ENCODE results near the gene KLRK1.
"Not testable (repeated sequence)": the region's sequence is repeated elsewhere in the genome, so short reads cannot be mapped to it uniquely, and the experiment has no call there.

Gene KLRK1

DNA sequence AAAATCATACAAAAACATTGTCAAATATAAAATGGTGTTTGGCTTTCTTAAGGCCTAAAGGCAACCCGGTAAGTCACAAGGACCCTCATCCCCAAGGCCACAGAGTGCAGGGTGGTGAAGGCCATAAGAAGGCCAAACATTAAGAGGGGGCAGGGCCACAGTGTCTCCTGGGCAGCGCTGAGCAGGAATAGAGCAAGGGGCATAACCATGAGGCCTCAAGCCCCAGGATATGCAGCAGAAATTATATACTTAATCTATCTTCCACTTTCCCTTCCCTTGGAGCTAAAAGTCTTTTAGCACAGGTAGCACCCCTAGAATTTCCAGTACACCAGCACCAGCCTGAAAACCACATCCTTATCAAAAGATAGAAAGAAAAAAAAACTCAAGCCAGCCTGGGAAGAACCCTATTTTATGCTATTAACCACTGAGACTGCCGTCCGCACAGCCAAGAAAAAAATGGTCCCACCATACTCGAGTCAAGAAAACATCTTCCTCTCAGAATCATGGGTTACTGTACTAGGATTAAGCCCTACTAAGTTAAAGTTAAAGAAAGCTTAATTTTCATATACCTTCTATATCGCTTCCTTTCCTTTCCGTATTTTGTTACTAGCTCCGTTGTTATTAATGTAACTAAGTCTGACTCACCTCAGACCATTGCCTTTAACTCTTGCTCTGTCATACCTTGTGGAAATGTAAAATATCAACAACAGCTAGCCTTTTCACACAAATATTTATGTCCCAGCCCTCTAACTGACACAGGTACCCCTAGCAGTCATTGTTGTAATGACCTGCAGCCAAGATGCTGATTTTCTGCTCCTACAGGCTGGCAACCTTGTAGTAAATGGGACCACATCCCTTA, 20.1 kb downstream of the KLRK1 start:
- Histone ChIP-seq H3K36me3 (ENCODE audit: control insufficient read depth in 2 of 2, insufficient read depth in 2 of 2, low read length in 2 of 2) (no peaks in the 10 kb centered on the region), H3K9ac (ENCODE audit: low read length in 2 of 2) (no peak overlapping the region)

DNA sequence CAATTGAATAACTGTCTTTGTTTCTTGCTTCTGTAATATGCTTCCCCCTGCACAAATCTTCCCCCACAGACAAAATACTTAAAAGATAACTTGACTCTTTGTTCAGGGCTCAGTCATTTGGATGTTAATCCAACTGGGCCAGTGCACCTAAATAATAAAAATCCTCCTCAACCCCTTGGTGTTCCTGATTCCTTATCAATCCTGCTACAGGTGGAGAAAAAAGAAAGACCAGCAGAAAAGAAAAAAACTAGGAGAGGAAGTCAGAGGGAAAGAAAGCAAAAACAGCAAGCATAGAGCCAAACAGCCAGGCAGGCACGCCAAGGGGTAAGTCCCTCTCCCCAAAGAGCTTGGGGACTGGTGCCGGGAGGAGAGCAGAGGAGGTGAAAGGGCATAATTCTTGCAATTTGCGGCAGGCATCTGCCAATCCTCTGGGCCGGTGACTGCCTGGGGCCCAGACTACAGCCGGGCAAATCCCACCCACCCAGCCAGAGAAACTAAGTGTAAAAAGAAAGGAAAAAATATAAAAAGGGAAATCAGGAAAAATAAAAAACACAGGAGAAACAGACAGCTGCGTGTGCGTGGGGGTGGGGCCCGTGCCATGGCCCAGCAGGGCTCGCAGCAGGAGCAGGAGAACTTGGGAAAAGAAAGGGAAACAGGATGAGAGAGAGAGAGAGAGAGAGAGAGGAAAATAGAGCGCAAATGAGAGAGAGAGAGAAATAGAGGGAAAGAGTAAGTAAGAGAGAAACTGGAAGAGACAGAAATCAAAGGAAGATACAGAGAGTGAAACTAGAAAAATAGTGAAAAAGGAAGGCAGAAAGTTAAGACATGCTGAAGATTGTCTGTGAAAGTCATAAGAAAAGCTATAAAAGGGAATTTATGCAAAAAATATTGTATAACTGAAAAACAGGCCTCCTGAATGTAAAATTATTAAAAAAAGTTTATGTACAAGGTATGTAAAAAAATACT, 21.4 kb downstream of the KLRK1 start:
- Histone ChIP-seq H3K9ac (ENCODE audit: low read length in 2 of 2) (no peak overlapping the region), H3K4me1 (ENCODE audit: control insufficient read depth, insufficient read depth, low read length) (peaks cover 29% of the 10 kb centered on the region), H3K4me3 (ENCODE audit: low read length in 2 of 2) (peak overlapping the region in 1 of 2 donors; percentile 15)

More for the DNA sequence above, 20.1 kb downstream of the KLRK1 start:
- Histone ChIP-seq H3K27me3 (ENCODE audit: control insufficient read depth in 1 of 2, insufficient read depth in 2 of 2, low read length in 2 of 2) (no peaks in the 10 kb centered on the region), H3K9me3 (ENCODE audit: control insufficient read depth in 2 of 2, low read length in 2 of 2) (no peaks in the 10 kb centered on the region), H3K27ac (ENCODE audit: low read length) (no peak overlapping the region), H3K4me3 (ENCODE audit: low read length in 2 of 2) (no peak overlapping the region), H3K4me1 (ENCODE audit: control insufficient read depth, insufficient read depth, low read length) (peaks cover 21% of the 10 kb centered on the region)

DNA sequence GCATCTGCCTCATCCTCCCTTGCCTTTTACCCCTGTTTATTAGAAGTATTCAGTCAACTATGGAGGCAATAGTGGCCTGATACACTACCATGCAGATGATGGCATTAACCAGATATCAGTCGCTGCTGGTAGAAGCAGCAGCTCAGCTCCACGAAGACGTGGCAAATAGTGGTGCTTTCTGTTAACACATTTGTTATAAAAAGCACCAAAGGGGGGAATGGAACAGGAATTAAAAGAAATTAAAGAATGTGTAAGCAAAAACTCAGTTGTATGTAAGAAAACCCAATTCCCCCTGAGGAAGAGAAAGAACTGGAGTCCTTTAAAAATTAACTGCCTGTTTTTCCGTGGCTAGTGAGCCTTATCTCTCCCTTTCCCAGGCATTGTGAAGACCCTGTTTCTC, 22.1 kb downstream of the KLRK1 start:
- H3K4me1 ChIP-seq (ENCODE audit: control insufficient read depth, insufficient read depth, low read length) = peaks cover 37% of the 10 kb centered on the region
- H3K27ac ChIP-seq (ENCODE audit: low read length) = not testable (repeated sequence)

More for the DNA sequence above, 21.4 kb downstream of the KLRK1 start:
- Histone ChIP-seq H3K36me3 (ENCODE audit: control insufficient read depth in 2 of 2, insufficient read depth in 2 of 2, low read length in 2 of 2) (no peaks in the 10 kb centered on the region), H3K27me3 (ENCODE audit: control insufficient read depth in 1 of 2, insufficient read depth in 2 of 2, low read length in 2 of 2) (no peaks in the 10 kb centered on the region), H3K9me3 (ENCODE audit: control insufficient read depth in 2 of 2, low read length in 2 of 2) (no peaks in the 10 kb centered on the region), H3K27ac (ENCODE audit: low read length) (no peak overlapping the region)

DNA sequence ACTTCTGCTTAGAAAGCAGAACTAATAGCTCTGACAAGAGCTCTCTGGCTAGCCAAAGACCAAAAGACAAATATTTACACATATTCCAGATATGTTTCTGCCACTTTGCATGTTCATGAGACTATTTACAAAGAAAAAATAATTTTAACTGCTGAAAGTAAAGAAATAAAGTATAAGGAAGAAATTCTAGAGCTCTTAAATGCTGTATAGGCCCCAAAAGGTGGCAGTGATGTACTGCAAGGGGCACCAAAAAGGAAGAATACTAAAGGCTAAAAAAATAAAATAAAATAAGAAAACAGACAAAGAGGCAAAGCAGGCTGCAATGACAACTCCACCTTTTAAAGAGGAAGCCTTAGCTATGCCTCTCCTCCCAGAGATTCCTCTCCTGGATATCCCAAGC, 23.0 kb downstream of the KLRK1 start:
- peak overlapping the region in 1 of 2 donors; percentile 90 for H3K4me3 ChIP-seq (ENCODE audit: low read length in 2 of 2)
- H3K9me3 ChIP-seq (ENCODE audit: control insufficient read depth in 2 of 2, low read length in 2 of 2) = no peaks in the 10 kb centered on the region
- H3K27me3 ChIP-seq (ENCODE audit: control insufficient read depth in 1 of 2, insufficient read depth in 2 of 2, low read length in 2 of 2) = no peaks in the 10 kb centered on the region
- H3K9ac ChIP-seq (ENCODE audit: low read length in 2 of 2) = no peak overlapping the region
- H3K4me1 ChIP-seq (ENCODE audit: control insufficient read depth, insufficient read depth, low read length) = peaks cover 40% of the 10 kb centered on the region
- H3K36me3 ChIP-seq (ENCODE audit: control insufficient read depth in 2 of 2, insufficient read depth in 2 of 2, low read length in 2 of 2) = no peaks in the 10 kb centered on the region
- peak overlapping the region; percentile 93 for H3K27ac ChIP-seq (ENCODE audit: low read length)

More for the DNA sequence above, 22.1 kb downstream of the KLRK1 start:
- H3K9me3 ChIP-seq (ENCODE audit: control insufficient read depth in 2 of 2, low read length in 2 of 2); H3K9ac ChIP-seq (ENCODE audit: low read length in 2 of 2); H3K36me3 ChIP-seq (ENCODE audit: control insufficient read depth in 2 of 2, insufficient read depth in 2 of 2, low read length in 2 of 2); H3K4me3 ChIP-seq (ENCODE audit: low read length in 2 of 2); H3K27me3 ChIP-seq (ENCODE audit: control insufficient read depth in 1 of 2, insufficient read depth in 2 of 2, low read length in 2 of 2): not testable (repeated sequence)

DNA sequence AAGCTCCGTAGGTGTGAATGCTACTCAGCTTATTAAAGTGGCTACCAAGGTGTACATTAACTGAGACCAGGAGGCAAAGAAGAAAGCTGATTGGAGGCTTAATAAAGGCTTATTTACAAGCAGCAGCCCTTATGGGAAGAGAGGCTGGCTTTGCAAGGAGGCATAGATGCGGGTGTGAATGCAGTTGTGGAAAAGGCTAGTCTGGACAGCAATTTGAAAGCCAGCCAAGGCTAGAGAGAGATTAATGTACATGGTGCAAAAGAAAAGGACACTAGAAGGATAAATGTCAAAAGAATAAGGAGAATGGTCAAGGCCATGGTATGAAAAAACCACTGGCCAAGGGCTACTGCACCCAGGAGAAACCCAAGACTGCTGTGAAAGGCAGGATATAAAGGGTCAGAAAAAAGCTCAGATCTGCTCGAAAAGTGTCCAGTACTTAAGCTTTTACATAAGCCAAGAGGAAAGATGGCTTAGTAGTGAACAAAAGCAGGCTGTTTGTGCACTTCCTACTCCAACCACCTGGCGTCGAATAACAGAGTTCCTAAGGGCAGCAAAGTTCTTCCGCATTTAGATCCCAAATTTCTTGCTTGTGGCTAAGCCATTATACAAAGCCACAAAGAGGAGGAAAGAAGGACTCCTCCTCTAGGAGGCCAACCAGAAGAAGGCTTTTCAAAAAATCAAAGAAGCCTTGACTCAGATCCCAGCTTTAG, 24.0 kb downstream of the KLRK1 start:
- Histone ChIP-seq H3K27me3 (ENCODE audit: control insufficient read depth in 1 of 2, insufficient read depth in 2 of 2, low read length in 2 of 2) (no peaks in the 10 kb centered on the region), H3K4me1 (ENCODE audit: control insufficient read depth, insufficient read depth, low read length) (peaks cover 40% of the 10 kb centered on the region), H3K9me3 (ENCODE audit: control insufficient read depth in 2 of 2, low read length in 2 of 2) (no peaks in the 10 kb centered on the region), H3K9ac (ENCODE audit: low read length in 2 of 2) (peak overlapping the region; percentile 93 to 94), H3K27ac (ENCODE audit: low read length) (peak overlapping the region; percentile 93), H3K4me3 (ENCODE audit: low read length in 2 of 2) (peak overlapping the region; percentile 90 to 94), H3K36me3 (ENCODE audit: control insufficient read depth in 2 of 2, insufficient read depth in 2 of 2, low read length in 2 of 2) (no peaks in the 10 kb centered on the region)

DNA sequence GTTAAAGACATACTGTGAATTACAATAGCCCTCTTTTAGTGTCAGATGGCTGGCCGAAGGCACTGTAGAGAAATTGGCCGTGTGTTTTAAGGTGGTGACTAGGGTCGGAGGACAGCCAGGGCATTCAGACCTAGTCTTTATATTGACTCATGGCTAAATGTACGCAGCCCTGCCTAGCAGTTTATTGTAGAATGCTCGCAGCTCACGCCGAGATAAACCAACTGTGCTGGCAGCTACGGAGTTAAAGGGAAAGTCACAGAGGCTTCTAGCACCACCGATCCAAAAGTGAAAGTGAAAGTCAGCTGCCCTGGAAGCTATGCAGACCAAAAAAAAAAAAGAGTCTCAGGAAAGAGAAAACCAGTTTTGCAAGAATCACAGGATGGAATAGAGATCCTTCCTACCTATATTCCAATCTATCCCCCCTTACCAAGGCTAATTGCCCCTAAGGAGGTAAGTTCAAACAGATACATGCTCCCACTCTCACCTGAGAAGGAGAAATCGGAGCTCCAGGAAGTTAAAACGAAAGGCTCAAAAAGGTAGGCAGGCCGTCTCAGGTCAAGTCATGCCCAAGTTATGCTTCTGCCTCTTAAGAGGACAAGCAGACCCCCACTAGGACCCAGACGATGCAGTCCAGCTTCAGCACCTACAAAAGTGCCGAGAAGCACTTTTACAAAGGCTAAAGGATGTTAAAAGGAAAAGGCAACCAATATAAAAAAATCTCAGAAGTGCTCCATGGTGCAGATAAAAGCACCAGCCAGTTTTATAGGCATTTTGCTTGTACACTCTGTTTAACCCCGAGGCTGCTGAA, 24.8 kb downstream of the KLRK1 start:
- peaks cover 40% of the 10 kb centered on the region for H3K4me1 ChIP-seq (ENCODE audit: control insufficient read depth, insufficient read depth, low read length)

DNA sequence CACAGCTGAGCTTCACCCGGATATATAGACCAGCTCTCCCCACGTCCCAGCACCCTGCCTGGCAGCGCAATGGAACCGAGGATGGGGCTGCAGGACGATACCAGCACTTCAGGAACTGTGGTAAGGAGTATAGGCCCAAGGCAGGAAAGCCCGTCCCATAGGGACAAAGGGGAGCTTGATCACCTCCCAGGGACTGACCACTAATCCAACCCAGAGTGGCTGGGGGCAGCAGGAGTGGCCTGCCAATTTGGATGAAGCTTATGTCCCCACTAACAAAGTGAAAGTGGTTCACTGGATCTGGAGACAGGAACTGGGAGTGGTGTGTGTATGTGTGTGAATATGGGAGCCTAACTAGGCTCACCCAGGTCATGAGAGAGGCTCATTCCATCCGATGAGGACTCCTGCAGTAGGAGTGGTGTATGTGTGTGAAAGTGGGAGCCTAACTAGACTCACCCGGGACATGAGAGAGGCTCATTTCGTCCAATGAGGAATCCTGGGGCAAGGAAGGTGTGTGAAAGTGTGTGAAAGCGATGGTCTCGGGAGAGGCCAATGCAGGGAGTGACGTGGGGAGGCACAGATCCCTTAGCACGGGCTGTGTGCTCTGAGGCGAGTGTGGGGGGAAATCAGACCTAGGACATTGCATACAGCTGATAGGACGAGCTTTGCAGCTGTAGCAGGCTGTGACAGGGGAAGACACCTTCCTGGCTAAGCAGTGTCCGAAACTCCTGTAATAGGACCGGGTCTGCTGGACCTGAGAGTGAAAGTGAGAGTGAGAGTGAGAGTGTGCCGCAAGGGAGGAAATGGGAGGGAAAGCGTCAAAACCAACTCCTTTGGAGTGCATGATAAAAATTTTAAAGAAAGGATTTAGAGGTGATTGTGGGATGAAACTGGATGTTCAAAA, 25.7 kb downstream of the KLRK1 start:
- H3K9me3 ChIP-seq (ENCODE audit: control insufficient read depth in 2 of 2, low read length in 2 of 2) = no peaks in the 10 kb centered on the region
- peak overlapping the region; percentile 93 for H3K27ac ChIP-seq (ENCODE audit: low read length)
- H3K9ac ChIP-seq (ENCODE audit: low read length in 2 of 2) = peak overlapping the region; percentile 93 to 94
- peaks cover 40% of the 10 kb centered on the region for H3K4me1 ChIP-seq (ENCODE audit: control insufficient read depth, insufficient read depth, low read length)
- no peaks in the 10 kb centered on the region for H3K36me3 ChIP-seq (ENCODE audit: control insufficient read depth in 2 of 2, insufficient read depth in 2 of 2, low read length in 2 of 2)
- peak overlapping the region; percentile 90 to 94 for H3K4me3 ChIP-seq (ENCODE audit: low read length in 2 of 2)
- no peaks in the 10 kb centered on the region for H3K27me3 ChIP-seq (ENCODE audit: control insufficient read depth in 1 of 2, insufficient read depth in 2 of 2, low read length in 2 of 2)

More for the DNA sequence above, 24.8 kb downstream of the KLRK1 start:
- H3K9me3 ChIP-seq (ENCODE audit: control insufficient read depth in 2 of 2, low read length in 2 of 2) = no peaks in the 10 kb centered on the region
- no peaks in the 10 kb centered on the region for H3K36me3 ChIP-seq (ENCODE audit: control insufficient read depth in 2 of 2, insufficient read depth in 2 of 2, low read length in 2 of 2)
- H3K27ac ChIP-seq (ENCODE audit: low read length) = peak overlapping the region; percentile 93
- peak overlapping the region; percentile 90 to 94 for H3K4me3 ChIP-seq (ENCODE audit: low read length in 2 of 2)
- H3K9ac ChIP-seq (ENCODE audit: low read length in 2 of 2) = peak overlapping the region; percentile 93 to 94
- H3K27me3 ChIP-seq (ENCODE audit: control insufficient read depth in 1 of 2, insufficient read depth in 2 of 2, low read length in 2 of 2) = no peaks in the 10 kb centered on the region

DNA sequence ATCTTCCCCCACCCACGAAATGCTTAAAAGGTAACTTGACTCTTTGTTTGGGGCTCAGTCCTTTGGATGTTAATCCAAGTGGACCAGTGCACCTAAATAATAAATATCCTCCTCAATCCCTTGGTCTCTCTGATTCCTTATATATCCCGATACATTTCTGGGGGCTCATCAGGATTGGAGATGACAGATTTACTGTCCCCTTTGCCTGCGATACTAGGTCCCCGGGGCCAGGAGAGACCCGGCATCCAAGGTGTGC, 26.3 kb downstream of the KLRK1 start:
- Histone ChIP-seq H3K9ac (ENCODE audit: low read length in 2 of 2) (peak overlapping the region; percentile 93 to 94), H3K36me3 (ENCODE audit: control insufficient read depth in 2 of 2, insufficient read depth in 2 of 2, low read length in 2 of 2) (no peaks in the 10 kb centered on the region), H3K9me3 (ENCODE audit: control insufficient read depth in 2 of 2, low read length in 2 of 2) (no peaks in the 10 kb centered on the region), H3K4me1 (ENCODE audit: control insufficient read depth, insufficient read depth, low read length) (peaks cover 40% of the 10 kb centered on the region), H3K4me3 (ENCODE audit: low read length in 2 of 2) (peak overlapping the region; percentile 90 to 94), H3K27me3 (ENCODE audit: control insufficient read depth in 1 of 2, insufficient read depth in 2 of 2, low read length in 2 of 2) (no peaks in the 10 kb centered on the region), H3K27ac (ENCODE audit: low read length) (peak overlapping the region; percentile 93)

DNA sequence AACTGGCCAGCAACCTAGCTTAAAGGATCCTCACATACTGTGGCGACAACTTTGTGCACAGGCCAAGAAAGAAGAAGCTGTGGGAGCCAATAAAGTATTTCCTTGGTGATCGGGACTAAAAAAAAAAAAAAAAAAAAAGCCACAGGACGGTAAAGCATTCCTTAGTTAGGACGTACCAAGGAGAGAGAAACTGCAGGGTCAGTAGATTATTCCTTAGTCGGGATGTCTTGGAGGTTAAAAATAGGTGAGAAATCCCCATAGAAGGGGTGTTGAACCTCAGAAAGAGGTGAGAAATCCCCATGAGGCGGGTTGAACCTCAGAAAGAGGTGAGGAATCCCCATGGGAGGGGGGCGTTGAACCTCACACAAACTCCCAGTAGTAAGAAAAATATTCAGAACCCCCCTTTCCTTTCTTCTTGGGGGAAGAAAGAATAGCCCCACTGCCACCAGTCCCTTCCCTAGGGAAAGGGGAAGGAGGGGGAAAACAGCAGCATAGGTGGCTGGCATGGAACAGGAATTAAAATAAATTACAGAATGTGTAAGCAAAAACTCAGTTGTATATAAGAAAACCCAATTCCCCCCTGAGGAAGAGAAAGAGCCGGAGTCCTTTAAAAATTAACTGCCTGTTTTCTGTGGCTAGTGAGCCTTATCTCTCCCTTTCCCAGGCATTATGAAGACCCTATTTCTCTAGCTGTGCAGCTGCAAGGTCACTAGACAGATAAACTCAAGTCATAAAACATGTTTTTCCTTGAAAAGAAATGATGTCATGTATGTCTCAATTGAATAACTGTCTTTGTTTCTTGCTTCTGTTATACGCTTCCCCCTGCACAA, 26.8 kb downstream of the KLRK1 start:
- Histone ChIP-seq H3K9ac (ENCODE audit: low read length in 2 of 2) (peak overlapping the region; percentile 93 to 94), H3K4me3 (ENCODE audit: low read length in 2 of 2) (peak overlapping the region; percentile 90 to 94), H3K27me3 (ENCODE audit: control insufficient read depth in 1 of 2, insufficient read depth in 2 of 2, low read length in 2 of 2) (no peaks in the 10 kb centered on the region), H3K36me3 (ENCODE audit: control insufficient read depth in 2 of 2, insufficient read depth in 2 of 2, low read length in 2 of 2) (no peaks in the 10 kb centered on the region), H3K9me3 (ENCODE audit: control insufficient read depth in 2 of 2, low read length in 2 of 2) (no peaks in the 10 kb centered on the region), H3K27ac (ENCODE audit: low read length) (peak overlapping the region; percentile 93), H3K4me1 (ENCODE audit: control insufficient read depth, insufficient read depth, low read length) (peaks cover 40% of the 10 kb centered on the region)

Measured in stomach smooth muscle (tissue), 2 donors.